ENCODE data around the gene CCM2L.
"Not testable (repeated sequence)": the region's sequence is repeated elsewhere in the genome, so short reads cannot be mapped to it uniquely, and the experiment has no call there.

The CCM2L gene

GRCh38 chr20:32027643-32028042 lies 17.4 kb downstream of the CCM2L start:
- in situ Hi-C loops (cut with HindIII; ENCODE audit: low sequenced_read_pairs): no loop called here

GRCh38 chr20:32028647-32029372 lies 18.6 kb downstream of the CCM2L start:
- in situ Hi-C loops (cut with HindIII; ENCODE audit: low sequenced_read_pairs): no loop called here

- in situ Hi-C loops (cut with HindIII; ENCODE audit: low sequenced_read_pairs): no loop called here
Observed at GRCh38 chr20:32029561-32029960, 19.3 kb downstream of the CCM2L start.

GRCh38 chr20:32031007-32031958 lies 21.0 kb downstream of the CCM2L start:
- in situ Hi-C loops (cut with HindIII; ENCODE audit: low sequenced_read_pairs): no loop called here

- in situ Hi-C loops (cut with HindIII; ENCODE audit: low sequenced_read_pairs): no loop called here
Observed at GRCh38 chr20:32033316-32033715, 23.1 kb downstream of the CCM2L start.

- in situ Hi-C loops (cut with HindIII; ENCODE audit: low sequenced_read_pairs): not testable (repeated sequence)
Observed at GRCh38 chr20:32033721-32034120, 23.5 kb downstream of the CCM2L start.

DNA sequence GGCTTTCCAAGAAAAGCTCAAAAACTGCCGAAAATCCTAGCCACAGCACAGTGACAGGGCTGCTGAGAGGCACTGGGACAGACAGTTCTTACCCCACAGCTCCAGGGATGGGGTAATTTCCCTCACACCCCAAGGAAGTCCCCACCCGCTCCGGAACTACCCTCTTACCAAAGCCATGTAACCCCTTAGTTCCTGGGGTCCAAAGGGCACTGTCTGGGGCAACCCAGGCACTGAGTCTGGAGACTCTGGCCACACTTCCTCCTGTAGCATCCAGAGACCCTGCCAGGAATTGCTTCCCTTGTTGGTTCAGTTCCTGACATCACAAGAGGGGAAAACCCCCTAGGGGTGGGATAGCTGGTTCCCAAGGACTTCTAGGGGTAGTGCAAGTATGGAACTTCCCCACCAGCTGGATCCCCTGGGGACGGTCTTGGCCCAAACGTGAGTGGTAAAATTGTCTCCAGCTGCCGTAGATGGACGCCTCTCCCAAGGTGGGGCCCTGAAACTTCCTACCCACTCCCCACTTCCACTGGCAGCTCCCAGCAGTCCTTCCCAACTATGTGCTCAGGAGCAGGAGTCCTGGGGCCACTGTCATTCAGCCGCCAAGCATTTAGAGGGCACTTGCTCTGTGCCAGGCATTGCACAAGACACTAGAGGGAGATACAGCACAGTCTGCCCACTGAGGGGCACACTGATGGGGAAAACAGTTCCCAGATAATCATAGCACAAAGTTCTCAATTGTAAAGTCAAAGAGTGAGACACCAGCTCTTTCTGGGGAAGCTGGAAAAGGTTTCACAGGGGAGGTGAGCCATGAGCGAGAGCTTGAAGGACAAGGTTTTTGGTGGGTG lies 24.6 kb downstream of the CCM2L start:
- in situ Hi-C loops (cut with HindIII; ENCODE audit: low sequenced_read_pairs): no loop called here

DNA sequence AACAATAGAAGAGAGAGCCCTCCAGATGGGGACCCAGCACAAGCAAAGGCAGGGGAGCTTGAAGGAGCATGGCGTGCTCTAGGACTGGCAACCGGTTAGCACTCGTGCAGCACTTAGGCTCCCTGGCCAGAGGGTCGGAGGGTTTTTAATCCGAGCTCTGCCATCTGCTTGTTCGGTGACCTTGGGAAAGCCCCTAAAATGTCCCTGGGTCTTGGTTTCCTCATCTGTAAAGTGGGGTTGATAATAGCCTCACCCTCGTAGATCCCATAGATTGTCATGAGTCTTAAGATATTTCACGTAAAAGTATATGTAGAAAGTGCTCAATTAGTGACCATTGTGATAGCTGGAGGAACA lies 25.2 kb downstream of the CCM2L start:
- in situ Hi-C loops (cut with HindIII; ENCODE audit: low sequenced_read_pairs): no loop called here

DNA sequence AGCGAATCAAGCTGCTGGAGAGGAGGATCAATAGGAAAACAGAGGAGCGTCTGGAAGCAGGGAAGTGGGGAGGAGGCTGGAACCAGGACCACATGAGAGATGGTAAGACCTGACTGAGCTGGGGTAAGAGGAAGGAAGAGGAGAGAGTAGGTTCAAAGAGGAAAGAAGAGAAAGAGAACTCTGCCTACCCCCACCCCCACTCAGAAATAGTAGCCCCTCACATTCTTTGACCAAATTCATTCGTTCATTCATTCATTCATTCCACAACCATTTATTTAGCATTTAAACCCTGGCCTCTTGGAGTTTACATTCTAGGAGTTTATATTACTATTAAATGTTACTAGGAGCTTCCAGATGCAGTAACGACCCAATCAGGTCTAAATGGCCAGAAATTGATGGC lies 26.0 kb downstream of the CCM2L start:
- in situ Hi-C loops (cut with HindIII; ENCODE audit: low sequenced_read_pairs): no loop called here

- in situ Hi-C loops (cut with HindIII; ENCODE audit: low sequenced_read_pairs): no loop called here
Observed at GRCh38 chr20:32036716-32037485, 26.7 kb downstream of the CCM2L start.

GRCh38 chr20:32037929-32038328 lies 27.7 kb downstream of the CCM2L start:
- in situ Hi-C loops (cut with HindIII; ENCODE audit: low sequenced_read_pairs): no loop called here

DNA sequence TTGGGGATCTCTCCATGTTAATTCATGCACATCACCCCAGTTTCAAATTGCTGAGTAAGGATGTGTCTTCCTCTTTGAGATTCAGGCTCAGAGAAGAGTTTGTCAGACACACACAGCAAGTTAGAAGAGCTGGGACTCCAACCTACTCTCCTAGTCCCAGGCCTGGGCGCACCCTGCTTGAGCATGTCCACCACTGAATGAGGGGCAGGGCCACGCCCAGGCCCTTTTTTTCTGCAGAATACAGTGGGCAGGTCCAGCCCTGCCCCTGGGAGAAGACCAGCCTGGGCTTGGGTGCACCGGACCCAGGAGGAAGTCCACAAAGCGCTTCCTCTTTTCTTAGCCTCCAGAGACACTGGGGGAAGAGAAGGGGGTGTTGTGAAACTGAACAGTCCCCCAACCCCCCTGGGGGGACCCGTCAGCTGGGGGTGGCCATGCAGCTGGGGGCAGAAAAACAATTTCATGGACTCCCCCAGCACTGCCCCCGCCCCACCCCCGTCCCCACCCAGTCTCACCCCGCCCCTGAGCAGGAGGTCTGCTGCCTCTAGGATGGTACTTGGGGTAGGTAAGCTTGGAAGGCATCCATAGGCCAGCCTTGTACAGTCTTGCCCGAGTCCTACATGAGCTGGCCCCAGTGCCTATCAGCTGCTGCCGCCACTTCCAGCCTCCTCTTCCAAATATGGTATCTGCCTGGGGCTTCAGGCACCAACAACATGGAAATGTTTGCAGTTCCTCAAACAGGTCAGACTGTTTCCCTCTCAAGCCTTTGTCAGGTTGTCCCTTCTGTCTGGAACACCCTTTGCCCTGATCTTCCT lies 30.1 kb downstream of the CCM2L start:
- in situ Hi-C loops (cut with HindIII; ENCODE audit: low sequenced_read_pairs): loop anchor here (10.0 kb wide), 1 partner anchor 66 kb away; no protein-coding TSS in a partner anchor

GRCh38 chr20:32045999-32046398 lies 35.8 kb downstream of the CCM2L start:
- in situ Hi-C loops (cut with HindIII; ENCODE audit: low sequenced_read_pairs): loop anchor here (10.0 kb wide), 1 partner anchor 71 kb away; no protein-coding TSS in a partner anchor

- in situ Hi-C loops (cut with HindIII; ENCODE audit: low sequenced_read_pairs): no loop called here
Observed at GRCh38 chr20:32050324-32050841, 40.1 kb downstream of the CCM2L start.

- in situ Hi-C loops (cut with HindIII; ENCODE audit: low sequenced_read_pairs): no loop called here
Observed at GRCh38 chr20:32050851-32051556, 40.8 kb downstream of the CCM2L start.

DNA sequence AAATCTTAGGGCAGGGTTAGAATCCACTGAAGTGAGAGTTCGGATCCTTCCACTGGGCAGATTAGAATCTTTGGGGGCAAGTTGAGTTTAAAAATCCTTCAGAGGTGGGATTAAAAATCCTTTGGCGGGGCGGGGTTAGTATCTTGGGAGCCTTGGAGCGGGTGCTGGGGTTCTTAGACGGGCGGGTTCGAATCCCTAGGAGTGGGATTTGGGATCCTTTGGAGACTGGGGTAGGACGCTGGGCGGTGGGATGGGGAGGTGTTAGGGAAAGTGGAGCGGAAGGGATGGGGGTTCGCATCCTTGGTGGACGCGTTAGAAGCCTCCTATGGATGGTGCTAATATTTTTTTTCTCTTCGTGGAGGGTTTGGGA lies 41.5 kb downstream of the CCM2L start:
- in situ Hi-C loops (cut with HindIII; ENCODE audit: low sequenced_read_pairs): no loop called here

DNA sequence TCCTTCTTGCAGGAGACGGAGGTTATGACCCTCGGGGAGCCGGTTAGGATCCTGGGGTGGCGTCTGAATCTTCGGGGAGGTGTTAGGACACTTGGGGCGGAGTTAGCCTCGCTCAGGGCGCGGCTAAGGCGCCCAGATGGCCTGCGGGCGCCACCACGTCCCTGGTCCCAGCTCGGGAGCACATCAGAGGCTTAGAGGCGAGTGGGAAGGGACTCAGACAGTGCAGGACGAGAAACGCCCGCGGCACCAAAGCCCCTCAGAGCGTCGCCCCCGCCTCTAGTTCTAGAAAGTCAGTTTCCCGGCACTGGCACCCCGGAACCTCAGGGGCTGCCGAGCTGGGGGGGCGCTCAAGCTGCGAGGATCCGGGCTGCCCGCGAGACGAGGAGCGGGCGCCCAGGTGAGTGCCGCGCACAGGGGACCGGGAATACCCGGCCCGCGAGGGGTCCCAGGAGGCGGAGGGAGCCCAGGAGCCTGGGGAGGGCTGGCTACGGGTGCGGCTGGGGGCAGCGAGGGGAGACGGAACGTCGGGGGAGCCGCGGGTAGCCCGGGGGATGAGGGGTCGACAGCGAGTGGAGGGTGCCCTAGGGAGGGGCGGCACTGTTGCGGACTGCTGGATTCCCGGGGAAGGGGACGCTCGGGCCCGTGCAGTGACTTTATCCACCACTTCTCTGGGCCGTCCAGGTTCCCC lies 42.0 kb downstream of the CCM2L start, which contains the start of gene HCK:
Gene HCK, plus strand, starts transcription at position 153 of the 688 bp plus-strand sequence.
- in situ Hi-C loops (cut with HindIII; ENCODE audit: low sequenced_read_pairs): no loop called here

GRCh38 chr20:32052778-32053362 lies 42.6 kb downstream of the CCM2L start:
- in situ Hi-C loops (cut with HindIII; ENCODE audit: low sequenced_read_pairs): no loop called here

Measured in DLD1 (cell line).